LNCAP (cell line): ENCODE measurements around the gene CCIN.

Experiments
- CTCF ChIP-seq: fragments of 450-650 bp; IDR thresholded peaks from 2 replicates; pipeline ENCODE4 v1.5.1; 2017; ENCODE audit warnings: mild to moderate bottlenecking

The CCIN gene

DNA sequence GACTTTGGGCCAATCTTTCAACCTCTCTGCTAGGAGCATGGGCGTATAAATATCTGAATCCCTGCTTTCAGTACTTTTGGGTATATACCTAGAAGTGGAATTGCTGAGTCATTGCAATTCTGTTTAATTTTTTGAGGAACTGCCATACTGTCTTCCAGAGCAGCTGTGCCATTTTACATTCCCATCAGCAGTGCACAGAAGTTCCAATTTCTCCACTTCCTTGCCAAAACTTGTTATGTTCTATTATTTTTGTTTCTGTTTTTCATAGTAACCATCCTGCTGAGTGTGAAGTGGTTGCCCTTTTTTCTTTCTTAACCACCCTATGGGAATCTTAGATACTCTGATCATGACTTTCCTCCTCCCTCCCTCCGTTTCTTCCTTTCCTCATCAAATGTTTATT, 11.1 kb upstream of the CCIN start:
- no peak for TF ChIP-seq CTCF

- TF ChIP-seq CTCF, result no peak
Measured at GRCh38 chr9:36158917-36159316, 10.3 kb upstream of the CCIN start.

- TF ChIP-seq CTCF, result no peak
Measured at GRCh38 chr9:36161187-36161586, 8.0 kb upstream of the CCIN start.

- TF ChIP-seq CTCF, result no peak
Measured at GRCh38 chr9:36162211-36162738, 6.9 kb upstream of the CCIN start.

- TF ChIP-seq CTCF, result no peak
Measured at GRCh38 chr9:36163049-36163785, 6.0 kb upstream of the CCIN start.

DNA sequence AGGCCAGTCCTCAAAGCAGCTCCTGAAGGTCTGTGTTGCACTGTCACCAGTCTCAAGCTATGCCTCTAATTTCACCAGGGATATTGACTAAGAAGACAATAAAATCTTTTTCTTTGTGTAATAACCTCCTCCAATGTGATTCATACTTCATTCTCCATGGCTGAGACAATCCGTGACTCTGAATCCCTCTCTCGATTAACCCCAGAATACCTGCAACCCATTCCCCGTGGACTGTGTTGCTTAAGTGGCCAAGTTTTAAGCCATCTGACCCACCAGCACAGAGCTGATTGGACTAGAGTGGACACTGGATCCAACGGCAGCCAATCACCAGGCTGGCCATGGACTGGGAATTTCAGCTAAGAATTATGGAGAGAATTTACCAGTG, 5.4 kb upstream of the CCIN start:
- no peak for TF ChIP-seq CTCF

DNA sequence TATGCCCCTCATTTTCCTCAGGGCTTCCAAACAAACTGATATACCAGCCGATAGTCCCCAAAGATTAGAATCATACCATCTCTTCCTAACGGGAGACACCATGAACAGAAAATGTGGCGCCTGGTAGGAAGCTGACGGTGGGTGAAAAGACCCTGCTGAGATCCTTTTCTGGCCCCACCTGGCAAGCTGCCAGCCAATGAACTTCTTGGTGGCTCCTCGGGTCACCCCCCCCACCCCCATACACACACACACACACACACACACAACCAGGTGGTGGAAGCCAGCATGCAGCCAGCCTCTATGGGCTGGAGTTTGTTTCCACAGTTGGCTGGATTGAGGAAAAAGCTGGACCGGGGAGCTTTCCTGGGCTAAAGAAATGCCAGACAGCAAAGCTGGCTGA, 4.8 kb upstream of the CCIN start:
- no peak for TF ChIP-seq CTCF

DNA sequence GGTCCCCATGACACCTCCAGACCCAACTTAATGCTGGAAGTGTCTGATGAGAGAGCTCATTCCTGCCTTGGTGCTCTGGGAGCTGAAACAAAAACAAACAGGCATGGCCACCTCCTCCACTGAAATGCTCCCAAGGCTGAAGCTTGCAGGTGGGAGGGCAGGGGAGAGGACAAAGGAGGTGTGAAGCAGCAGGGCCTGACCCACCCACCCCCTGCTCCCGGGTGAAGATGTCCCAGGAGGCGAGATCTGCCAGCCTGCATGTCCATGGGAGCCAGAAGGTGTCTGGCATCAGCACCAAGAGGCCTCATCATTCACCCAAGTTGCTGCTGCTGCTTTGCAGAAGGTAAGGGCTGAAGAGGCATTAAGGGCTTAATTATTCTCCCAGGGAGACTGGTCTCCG, 4.2 kb upstream of the CCIN start:
- TF ChIP-seq CTCF, result no peak
